Vagina (tissue), 2 donors: ENCODE measurements around the gene TRMT112.

Experiments
- CTCF ChIP-seq, 3 experiments: fragments of 450-650 bp in 2 of 3; fragments of 200-600 bp in 1 of 3; sonication (generic) in 1 of 3; IDR thresholded peaks; one replicate each; pipeline ENCODE4 v1.5.1; 2017 to 2019; ENCODE audit warnings: antibody characterized with exemption in 3 of 3, mild to moderate bottlenecking in 2 of 3, moderate library complexity in 2 of 3
- POLR2A ChIP-seq, 2 donors: fragments of 450-650 bp; IDR thresholded peaks; one replicate each; pipeline ENCODE4 v1.6.1; 2017; ENCODE audit warnings: antibody characterized with exemption in 2 of 2, mild to moderate bottlenecking in 2 of 2, moderate library complexity in 2 of 2

- TF ChIP-seq CTCF (IDR thresholded peaks at IDR 0.05) = no peak
- no peak for TF ChIP-seq POLR2A (IDR thresholded peaks at IDR 0.05)
These were observed 35.2 kb downstream of the TRMT112 start for GRCh38 chr11:64281957-64282770.
